Measurements from ENCODE around the gene SMG1. TPM values are rescaled to one million over a fixed set of nuclear protein-coding genes. Genes with fewer than 3 reads are reported as not detected.
A peak's percentile ranks its signal among the peaks of the same experiment; 100 is the strongest.

Gene SMG1
- total RNA-seq, 1 experiment from 2014 or later: 125 TPM

DNA sequence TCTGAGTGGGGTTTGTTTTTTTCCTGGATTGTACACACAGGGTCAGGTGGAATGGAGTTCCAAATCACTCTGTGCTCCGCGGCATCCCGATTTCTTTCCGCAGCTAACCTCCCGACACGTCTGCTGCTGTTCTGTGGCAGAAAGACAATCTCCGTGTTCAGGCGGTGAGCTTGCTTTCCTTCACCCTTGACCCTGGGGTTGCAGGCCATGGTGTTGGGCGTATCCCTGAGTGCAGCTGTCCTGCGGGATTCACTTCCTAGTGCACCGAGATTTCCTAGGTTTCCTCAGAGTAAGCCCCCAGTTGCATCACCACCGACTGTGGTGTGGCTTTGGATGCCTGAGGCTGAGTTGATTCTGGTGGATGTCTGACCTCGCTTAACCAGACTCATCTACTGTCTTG, 117.0 kb downstream of the SMG1 start:
- Histone ChIP-seq H3K4me1 (replicated peaks; ENCODE audit: insufficient read depth) (peaks cover 8% of the 10 kb centered on the region; the same call in 1 of the 2 replicates), H3K9me2 (ENCODE audit: insufficient read depth) (no peaks in the 10 kb centered on the region), H3K36me3 (ENCODE audit: low read depth) (peaks cover 35% of the 10 kb centered on the region), H3K27me3 (ENCODE audit: insufficient read depth, low read depth) (no peaks in the 10 kb centered on the region), H4K20me1 (ENCODE audit: insufficient read depth) (no peaks in the 10 kb centered on the region), H2AFZ (no peak overlapping the region), H3K27ac (no peak overlapping the region), H3K9me3 (ENCODE audit: insufficient read depth, low read depth) (no peaks in the 10 kb centered on the region), H3K79me2 (ENCODE audit: low read depth) (no peaks in the 10 kb centered on the region), H3F3A (ENCODE audit: insufficient read depth, low read depth) (peaks cover 29% of the 10 kb centered on the region), H3K4me2 (no peak overlapping the region), H3K4me3 (no peak overlapping the region)
- intact Hi-C loops (cut with micrococcal nuclease; ENCODE audit: unreplicated experiment): no loop called here
- CTCF ChIA-PET: no interaction called here
- BruUV-seq (replicated peaks): no TSS peak
- POLR2A ChIA-PET (ENCODE audit: unreplicated experiment): no interaction called here
- DNase-seq: no peak
- TF ChIP-seq, protein P1, sequence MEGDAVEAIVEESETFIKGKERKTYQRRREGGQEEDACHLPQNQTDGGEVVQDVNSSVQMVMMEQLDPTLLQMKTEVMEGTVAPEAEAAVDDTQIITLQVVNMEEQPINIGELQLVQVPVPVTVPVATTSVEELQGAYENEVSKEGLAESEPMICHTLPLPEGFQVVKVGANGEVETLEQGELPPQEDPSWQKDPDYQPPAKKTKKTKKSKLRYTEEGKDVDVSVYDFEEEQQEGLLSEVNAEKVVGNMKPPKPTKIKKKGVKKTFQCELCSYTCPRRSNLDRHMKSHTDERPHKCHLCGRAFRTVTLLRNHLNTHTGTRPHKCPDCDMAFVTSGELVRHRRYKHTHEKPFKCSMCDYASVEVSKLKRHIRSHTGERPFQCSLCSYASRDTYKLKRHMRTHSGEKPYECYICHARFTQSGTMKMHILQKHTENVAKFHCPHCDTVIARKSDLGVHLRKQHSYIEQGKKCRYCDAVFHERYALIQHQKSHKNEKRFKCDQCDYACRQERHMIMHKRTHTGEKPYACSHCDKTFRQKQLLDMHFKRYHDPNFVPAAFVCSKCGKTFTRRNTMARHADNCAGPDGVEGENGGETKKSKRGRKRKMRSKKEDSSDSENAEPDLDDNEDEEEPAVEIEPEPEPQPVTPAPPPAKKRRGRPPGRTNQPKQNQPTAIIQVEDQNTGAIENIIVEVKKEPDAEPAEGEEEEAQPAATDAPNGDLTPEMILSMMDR (conservative IDR thresholded peaks at IDR 0.05): no peak
- TF ChIP-seq EZH2 (IDR thresholded peaks at IDR 0.05; ENCODE audit: low read depth): no peak

DNA sequence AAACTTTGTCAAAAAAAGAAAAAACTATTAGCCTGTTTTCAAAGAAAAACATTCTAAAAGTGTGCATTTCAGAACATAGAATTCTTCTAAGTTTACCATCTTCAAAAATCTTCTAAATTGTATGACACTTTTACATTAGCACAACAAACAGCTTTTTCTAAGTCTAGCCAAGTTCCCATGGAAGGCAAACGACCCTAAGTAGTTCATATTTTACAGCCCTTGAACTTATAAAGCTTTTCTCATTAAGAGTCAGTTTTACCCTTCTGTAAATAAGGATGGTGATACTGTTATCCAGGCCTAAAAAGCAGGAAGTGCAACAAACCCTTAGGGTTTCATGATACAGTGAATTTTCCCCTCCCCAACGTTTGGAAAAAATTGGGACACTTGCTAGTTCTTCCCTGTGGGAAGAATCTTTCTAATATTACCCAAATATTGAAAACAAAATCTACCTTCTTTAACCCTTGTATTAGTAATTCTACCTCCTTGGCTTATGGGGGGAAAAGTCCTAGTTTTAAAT, 120.9 kb downstream of the SMG1 start:
- H3K4me1 ChIP-seq (replicated peaks; ENCODE audit: insufficient read depth): peaks cover 23% of the 10 kb centered on the region; the same call in 1 of the 2 replicates
- H3K79me2 ChIP-seq (ENCODE audit: low read depth): peaks cover 10% of the 10 kb centered on the region
- no peaks in the 10 kb centered on the region for H3K9me3 ChIP-seq (ENCODE audit: insufficient read depth, low read depth)
- POLR2A ChIA-PET (ENCODE audit: unreplicated experiment): interaction anchor here (0.6 kb wide), 1 partner anchor 17 kb away, joined by 3 read pairs; no protein-coding TSS in a partner anchor
- TF ChIP-seq EZH2 (IDR thresholded peaks at IDR 0.05; ENCODE audit: low read depth): no peak
- TF ChIP-seq, protein P1 (conservative IDR thresholded peaks at IDR 0.05): no peak
- H3K27ac ChIP-seq: peak overlapping the region; percentile 55; the same call in 1 of the 2 replicates
- H3K4me2 ChIP-seq: no peak overlapping the region
- H4K20me1 ChIP-seq (ENCODE audit: insufficient read depth): peaks cover 5% of the 10 kb centered on the region
- peaks cover 20% of the 10 kb centered on the region; the same call in 1 of the 2 replicates for H3K36me3 ChIP-seq (ENCODE audit: low read depth)
- no peak overlapping the region for H2AFZ ChIP-seq
- no peak for DNase-seq
- CTCF ChIA-PET: interaction anchor here (0.5 kb wide), 1 partner anchor 302 kb away, joined by 3 read pairs; no protein-coding TSS in a partner anchor
- intact Hi-C loops (cut with micrococcal nuclease; ENCODE audit: unreplicated experiment): no loop called here
- no peaks in the 10 kb centered on the region for H3K27me3 ChIP-seq (ENCODE audit: insufficient read depth, low read depth)
- no TSS peak for BruUV-seq (replicated peaks)
- no peak overlapping the region for H3K4me3 ChIP-seq
- H3F3A ChIP-seq (ENCODE audit: insufficient read depth, low read depth): peaks cover 47% of the 10 kb centered on the region
- no peaks in the 10 kb centered on the region for H3K9me2 ChIP-seq (ENCODE audit: insufficient read depth)

DNA sequence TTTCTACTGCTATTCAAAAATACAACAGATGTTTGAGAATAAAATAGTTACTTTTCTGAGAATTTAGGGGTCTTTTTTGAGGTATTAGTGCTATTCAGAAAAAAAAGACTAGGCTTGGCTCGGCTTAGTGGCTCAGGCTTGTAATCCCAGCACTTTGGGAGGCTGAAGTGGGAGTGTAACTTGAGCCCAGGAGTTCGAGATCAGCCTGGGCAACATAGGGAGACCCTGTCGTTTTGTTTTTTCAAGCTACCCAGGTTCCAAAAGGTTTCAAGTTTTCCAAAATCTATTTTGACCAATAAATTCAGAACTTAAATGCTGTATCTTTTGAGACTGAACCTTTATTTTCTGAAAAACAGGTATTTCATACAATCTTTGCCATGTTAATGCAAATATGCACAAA, 121.7 kb downstream of the SMG1 start:
- H3K4me3 ChIP-seq: no peak overlapping the region
- intact Hi-C loops (cut with micrococcal nuclease; ENCODE audit: unreplicated experiment): loop anchor here (5.0 kb wide), 3 partner anchors 163 to 263 kb away; partner anchors contain the start of genes COQ7 and TMC7
- no peak for TF ChIP-seq EZH2 (IDR thresholded peaks at IDR 0.05; ENCODE audit: low read depth)
- H3K4me2 ChIP-seq: 0 out of 2 replicates have a peak overlapping the region, but pooled peaks have one; percentile 3
- peaks cover 29% of the 10 kb centered on the region for H3K4me1 ChIP-seq (replicated peaks; ENCODE audit: insufficient read depth)
- H3K79me2 ChIP-seq (ENCODE audit: low read depth): peaks cover 18% of the 10 kb centered on the region
- no peaks in the 10 kb centered on the region for H3K9me2 ChIP-seq (ENCODE audit: insufficient read depth)
- no peaks in the 10 kb centered on the region for H3K27me3 ChIP-seq (ENCODE audit: insufficient read depth, low read depth)
- no peak overlapping the region for H2AFZ ChIP-seq
- POLR2A ChIA-PET (ENCODE audit: unreplicated experiment): interaction anchor here (0.6 to 1.2 kb wide), 3 partner anchors 14 to 623 kb away, joined by 3 to 5 read pairs (median 3); partner anchors contain the start of gene RPS15A
- peaks cover 39% of the 10 kb centered on the region for H3F3A ChIP-seq (ENCODE audit: insufficient read depth, low read depth)
- H4K20me1 ChIP-seq (ENCODE audit: insufficient read depth): peaks cover 12% of the 10 kb centered on the region
- peaks cover 14% of the 10 kb centered on the region for H3K36me3 ChIP-seq (ENCODE audit: low read depth)
- H3K9me3 ChIP-seq (ENCODE audit: insufficient read depth, low read depth): no peaks in the 10 kb centered on the region
- CTCF ChIA-PET: interaction anchor here (0.5 to 0.7 kb wide), 2 partner anchors 13 to 77 kb away, joined by 3 to 8 read pairs; no protein-coding TSS in a partner anchor
- DNase-seq: no peak
- no TSS peak for BruUV-seq (replicated peaks)
- H3K27ac ChIP-seq: peak overlapping the region; percentile 55

Measured in PC-9 (cell line).